OCI-LY1 (cell line): Measurements from ENCODE around the gene IRX4.

Experiments used
- EZH2 ChIP-seq: fragments of 200-600 bp; sonication (generic), shearing (Covaris generic); IDR thresholded peaks from 2 replicates; pipeline ENCODE4 v1.8.0; 2017; ENCODE audit warnings: borderline replicate concordance, mixed run types, mild to moderate bottlenecking, antibody characterized with exemption, low read length, moderate library complexity, mixed read lengths
- TF ChIP-seq, protein P1 (sequence below): fragments of 200-600 bp; sonication (generic), shearing (Covaris generic); IDR thresholded peaks from 2 replicates; pipeline ENCODE4 v1.5.1; 2017; ENCODE audit warnings: mild to moderate bottlenecking, antibody characterized with exemption, low read length, moderate library complexity, mixed read lengths

DNA sequence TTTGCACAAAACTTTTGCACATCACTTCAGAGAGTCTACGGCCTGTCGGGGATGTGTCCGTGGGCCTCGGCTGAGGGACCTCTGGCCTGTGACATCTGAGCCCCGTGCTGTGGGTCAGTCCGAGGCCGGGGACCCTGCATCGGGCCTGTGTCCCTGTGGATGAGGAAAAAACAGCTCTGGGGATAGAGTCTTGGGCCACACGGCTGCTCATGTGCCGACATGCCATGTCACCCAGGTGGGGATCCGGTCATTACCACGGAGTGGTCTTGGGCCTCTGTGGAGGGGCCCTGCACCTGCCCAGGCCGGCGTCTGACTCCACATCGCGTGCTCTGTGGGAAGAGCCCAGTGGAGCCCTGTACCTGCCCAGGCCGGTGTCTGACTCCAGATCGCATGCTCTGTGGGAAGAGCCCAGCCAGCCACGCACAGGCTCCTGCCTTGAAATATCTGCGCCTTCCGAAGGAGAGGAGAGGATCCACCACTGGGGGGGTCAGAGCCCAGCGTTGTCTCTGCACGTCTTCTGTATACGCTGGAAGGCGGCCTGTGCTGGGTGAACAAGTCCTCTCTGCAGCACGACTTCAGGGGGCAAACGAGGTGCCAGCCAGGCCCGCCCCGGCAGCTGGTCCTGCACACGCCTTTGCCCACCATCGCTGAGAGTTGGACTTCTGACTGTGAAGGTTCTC, 27.5 kb upstream of the IRX4 start:
- TF ChIP-seq, protein P1, sequence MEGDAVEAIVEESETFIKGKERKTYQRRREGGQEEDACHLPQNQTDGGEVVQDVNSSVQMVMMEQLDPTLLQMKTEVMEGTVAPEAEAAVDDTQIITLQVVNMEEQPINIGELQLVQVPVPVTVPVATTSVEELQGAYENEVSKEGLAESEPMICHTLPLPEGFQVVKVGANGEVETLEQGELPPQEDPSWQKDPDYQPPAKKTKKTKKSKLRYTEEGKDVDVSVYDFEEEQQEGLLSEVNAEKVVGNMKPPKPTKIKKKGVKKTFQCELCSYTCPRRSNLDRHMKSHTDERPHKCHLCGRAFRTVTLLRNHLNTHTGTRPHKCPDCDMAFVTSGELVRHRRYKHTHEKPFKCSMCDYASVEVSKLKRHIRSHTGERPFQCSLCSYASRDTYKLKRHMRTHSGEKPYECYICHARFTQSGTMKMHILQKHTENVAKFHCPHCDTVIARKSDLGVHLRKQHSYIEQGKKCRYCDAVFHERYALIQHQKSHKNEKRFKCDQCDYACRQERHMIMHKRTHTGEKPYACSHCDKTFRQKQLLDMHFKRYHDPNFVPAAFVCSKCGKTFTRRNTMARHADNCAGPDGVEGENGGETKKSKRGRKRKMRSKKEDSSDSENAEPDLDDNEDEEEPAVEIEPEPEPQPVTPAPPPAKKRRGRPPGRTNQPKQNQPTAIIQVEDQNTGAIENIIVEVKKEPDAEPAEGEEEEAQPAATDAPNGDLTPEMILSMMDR: no peak
- no peak for TF ChIP-seq EZH2
